ENCODE data around the gene SRSF8. TPM values are rescaled to one million over a fixed set of nuclear protein-coding genes. Genes with fewer than 3 reads are reported as not detected.

SRSF8 gene
- total RNA-seq (2022; extraction: Qiagen RNA extraction; ENCODE audit: low read depth), result 16.9 to 20.4 TPM (median 18.4 TPM) in 5 replicates

DNA sequence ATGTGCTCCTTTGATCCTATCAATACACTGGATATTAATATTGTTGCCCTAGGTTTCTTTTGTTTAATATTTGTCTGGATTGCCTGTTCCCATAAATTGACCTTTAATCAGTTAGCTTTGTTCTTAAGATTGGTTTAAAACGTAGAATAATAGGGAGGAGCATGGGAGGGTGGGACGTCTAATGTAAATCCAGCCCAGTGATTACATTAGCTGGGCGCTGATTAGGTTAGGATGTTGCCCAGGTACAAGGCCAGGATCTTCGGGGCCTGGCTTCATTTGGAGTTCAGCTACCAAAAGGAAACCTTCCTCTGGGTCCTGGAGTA lies at the start of gene SRSF8:
Gene SRSF8 (plus strand): TSS at position 204 of the 323 bp plus-strand sequence. CDS start 308 bp downstream, outside the sequence.

GRCh38 chr11:95024958-95025357 lies 41.8 kb upstream of the SRSF8 start, which contains the start of gene KDM4E:
TSS of gene KDM4E (plus strand) at chr11:95025258. CDS start at chr11:95025558, 300 bp downstream.

GRCh38 chr11:95049122-95049521 lies 17.6 kb upstream of the SRSF8 start, which contains the start of gene KDM4F:
TSS of gene KDM4F (plus strand) at chr11:95049422.

DNA sequence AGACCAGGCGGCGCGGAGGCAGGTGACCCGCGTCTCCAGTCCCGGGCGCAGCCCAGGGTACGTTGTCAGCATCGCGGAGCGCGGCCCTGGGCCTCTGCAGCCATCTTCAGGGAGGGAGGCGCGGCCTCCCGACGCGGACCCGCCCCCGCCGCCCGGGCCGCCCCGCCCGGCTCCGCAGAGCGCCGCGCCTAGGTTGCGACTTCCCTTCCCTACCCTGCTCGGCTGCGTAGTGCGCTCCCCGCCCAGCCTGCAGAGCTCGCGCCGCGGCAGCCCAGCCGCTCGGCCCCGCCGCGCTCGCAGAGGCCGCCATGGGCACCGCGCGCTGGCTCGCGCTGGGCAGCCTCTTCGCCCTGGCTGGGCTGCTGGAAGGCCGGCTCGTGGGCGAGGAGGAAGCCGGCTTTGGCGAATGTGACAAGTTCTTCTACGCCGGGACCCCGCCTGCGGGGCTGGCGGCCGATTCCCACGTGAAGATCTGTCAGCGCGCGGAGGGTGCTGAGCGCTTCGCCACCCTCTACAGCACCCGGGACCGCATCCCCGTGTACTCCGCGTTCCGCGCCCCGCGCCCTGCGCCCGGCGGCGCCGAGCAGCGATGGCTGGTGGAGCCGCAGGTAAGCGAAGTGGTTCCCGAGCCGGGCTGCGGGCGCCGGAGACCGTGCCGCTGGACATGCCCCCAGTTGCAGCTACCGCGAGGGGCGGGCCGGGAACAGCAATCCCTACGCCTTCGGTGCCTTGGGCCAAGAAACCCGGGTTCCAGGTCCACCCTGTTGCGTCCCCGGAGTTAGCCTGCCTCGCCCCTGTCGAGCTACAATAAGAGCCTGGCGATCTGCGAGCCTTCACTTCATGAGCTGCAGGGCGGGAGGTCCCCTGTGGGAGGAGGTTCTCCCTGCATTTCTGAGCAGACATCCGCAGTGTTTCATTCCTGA lies 23.2 kb downstream of the SRSF8 start, which contains the start of gene ENDOD1:
Gene ENDOD1 (plus strand): TSS at position 227 of the 923 bp plus-strand sequence. CDS start 82 bp downstream, at position 309.

Other genes starting within 250 kb of the SRSF8 start
- 27.5 to 33.8 TPM (median 31.9 TPM) in 5 replicates for gene CWC15, start 93.4 kb upstream of the SRSF8 start, total RNA-seq (2022; extraction: Qiagen RNA extraction; ENCODE audit: low read depth)
- gene KDM4D, start 93.2 kb upstream of the SRSF8 start, total RNA-seq (2022; extraction: Qiagen RNA extraction; ENCODE audit: low read depth), result 0.43 to 0.60 TPM (median 0.56 TPM) in 5 replicates
- not detected in 5 replicates for gene KDM4E, start 41.7 kb upstream of the SRSF8 start, total RNA-seq (2022; extraction: Qiagen RNA extraction; ENCODE audit: low read depth)
- not detected in 5 replicates for gene KDM4F, start 17.5 kb upstream of the SRSF8 start, total RNA-seq (2022; extraction: Qiagen RNA extraction; ENCODE audit: low read depth)
- 11.8 to 16.1 TPM (median 13.7 TPM) in 5 replicates for gene ENDOD1, start 22.9 kb downstream of the SRSF8 start, total RNA-seq (2022; extraction: Qiagen RNA extraction; ENCODE audit: low read depth)
- 0.08 to 0.34 TPM (median 0.13 TPM) in 5 replicates for gene SESN3, start 164.3 kb downstream of the SRSF8 start, total RNA-seq (2022; extraction: Qiagen RNA extraction; ENCODE audit: low read depth)

All from A549 treated with CpdA at 1 μM for 4 hours (cell line).